ENCODE data around the gene HAVCR2. TPM values are rescaled to one million over a fixed set of nuclear protein-coding genes. Genes with fewer than 3 reads are reported as not detected.

Gene HAVCR2
- total RNA-seq = 0.16 and 3.3 TPM in 2 replicates

GRCh38 chr5:157108976-157109375 lies at the start of gene HAVCR2:
HAVCR2 (minus strand) TSS chr5:157109044; CDS start chr5:157108983, 61 bp downstream.

GRCh38 chr5:157142317-157143126 lies 33.7 kb upstream of the HAVCR2 start, which contains the start of gene MED7:
MED7 (minus strand) TSS chr5:157142865; CDS start chr5:157139431, 3,434 bp downstream.

GRCh38 chr5:157059093-157059539 lies 49.7 kb downstream of the HAVCR2 start, which contains the start of gene HAVCR1:
HAVCR1 (minus strand) TSS chr5:157059116; CDS start chr5:157057943, 1,173 bp downstream.

Other genes starting within 250 kb of the HAVCR2 start
- gene TIMD4, start 145.8 kb downstream of the HAVCR2 start, total RNA-seq = not detected in 2 replicates
- gene HAVCR1, start 49.9 kb downstream of the HAVCR2 start, total RNA-seq = 0.34 TPM in 1 of 2 replicates, not detected in the other
- 7.1 and 8.6 TPM in 2 replicates for gene MED7, start 33.8 kb upstream of the HAVCR2 start, total RNA-seq
- gene GARIN3, start 57.2 kb upstream of the HAVCR2 start, total RNA-seq = not detected in 2 replicates
- gene ITK, start 71.8 kb upstream of the HAVCR2 start, total RNA-seq = under 0.01 TPM in 1 of 2 replicates, not detected in the other
- gene CYFIP2, start 157.1 kb upstream of the HAVCR2 start, total RNA-seq = 6.6 and 7.0 TPM in 2 replicates

All from bronchial smooth muscle cell (primary cell).